Neural cell (in vitro differentiated cells): Measurements from ENCODE around the gene CRHBP. TPM values are rescaled to one million over a fixed set of nuclear protein-coding genes. Genes with fewer than 3 reads are reported as not detected.
"Not testable (repeated sequence)": the region's sequence is repeated elsewhere in the genome, so short reads cannot be mapped to it uniquely, and the experiment has no call there.

ENCODE experiments used
- H2AFZ ChIP-seq: fragments of 200-600, 300-800 bp; sonication (generic), shearing (Covaris generic); 2 replicates; pipeline ENCODE4 v1.6.0; 2014; ENCODE audit warnings: low read depth, mild to moderate bottlenecking, antibody characterized with exemption, low read length, moderate library complexity
- H3F3A ChIP-seq: fragments of 200-600 bp; shearing (Covaris generic); 2 replicates; pipeline ENCODE4 v1.6.1; 2016; ENCODE audit warnings: mild to moderate bottlenecking, moderate library complexity, mixed read lengths, antibody characterized with exemption, low read length; ENCODE audit not compliant: insufficient read depth, poor library complexity, severe bottlenecking
- H3K27ac ChIP-seq: fragments of 200-600, 300-800 bp; sonication (generic), shearing (Covaris generic); 2 replicates; pipeline ENCODE4 v1.5.1; 2014; ENCODE audit warnings: mild to moderate bottlenecking, low read length, moderate library complexity
- H3K27me3 ChIP-seq: fragments of 300-800, 200-600 bp; sonication (generic), shearing (Covaris generic); 2 replicates; pipeline ENCODE4 v1.6.0; 2014; ENCODE audit warnings: mild to moderate bottlenecking, low read depth, low read length, moderate library complexity; ENCODE audit not compliant: insufficient read depth
- H3K36me3 ChIP-seq: fragments of 300-800, 200-600 bp; sonication (generic), shearing (Covaris generic); 2 replicates; pipeline ENCODE4 v1.5.1; 2014; ENCODE audit warnings: mild to moderate bottlenecking, antibody characterized with exemption, low read length, moderate library complexity; ENCODE audit not compliant: insufficient read depth
- H3K4me2 ChIP-seq: fragments of 300-800, 200-600 bp; sonication (generic), shearing (Covaris generic); 2 replicates; pipeline ENCODE4 v1.6.0; 2014; ENCODE audit warnings: mild to moderate bottlenecking, low read length
- H3K4me3 ChIP-seq: fragments of 300-800, 200-600 bp; sonication (generic), shearing (Covaris generic); 2 replicates; pipeline ENCODE4 v1.5.1; 2014; ENCODE audit warnings: mild to moderate bottlenecking, low read length, moderate library complexity
- H3K79me2 ChIP-seq: fragments of 200-600 bp; shearing (Covaris generic); replicated peaks from 2 replicates; pipeline ENCODE4 v1.6.0; 2014; ENCODE audit warnings: mild to moderate bottlenecking, low read length, moderate library complexity; ENCODE audit not compliant: insufficient read depth
- H3K9ac ChIP-seq: fragments of 300-800, 200-600 bp; sonication (generic), shearing (Covaris generic); 2 replicates; pipeline ENCODE4 v1.6.1; 2016; ENCODE audit warnings: mild to moderate bottlenecking, low read length, mixed read lengths
- H3K9me2 ChIP-seq: fragments of 200-600 bp; shearing (Covaris generic); 2 replicates; pipeline ENCODE4 v1.6.1; 2016; ENCODE audit warnings: mild to moderate bottlenecking, low read length, mixed read lengths; ENCODE audit not compliant: insufficient read depth
- H3K9me3 ChIP-seq: fragments of 200-600, 300-800 bp; sonication (generic), shearing (Covaris generic); 2 replicates; pipeline ENCODE4 v1.6.1; 2016; ENCODE audit warnings: mild to moderate bottlenecking, mixed run types, low read length, moderate library complexity, mixed read lengths
- H4K20me1 ChIP-seq: fragments of 200-600 bp; shearing (Covaris generic); 2 replicates; pipeline ENCODE4 v1.6.1; 2016; ENCODE audit warnings: mild to moderate bottlenecking, mixed run types; ENCODE audit not compliant: insufficient read depth
- EP300 ChIP-seq: fragments of 450-650 bp; conservative IDR thresholded peaks from 2 replicates; pipeline ENCODE4 v1.6.1; 2014; ENCODE audit warnings: antibody characterized with exemption, mild to moderate bottlenecking, moderate library complexity; ENCODE audit not compliant: poor library complexity, severe bottlenecking
- EZH2 ChIP-seq: fragments of 200-600, 300-800 bp; shearing (Covaris generic), sonication (generic); IDR thresholded peaks from 2 replicates; pipeline ENCODE4 v1.6.1; 2014; ENCODE audit warnings: antibody characterized with exemption, low read length, borderline replicate concordance, mild to moderate bottlenecking; ENCODE audit not compliant: insufficient read depth, poor library complexity, severe bottlenecking
- MXI1 ChIP-seq: fragments of 450-650 bp; conservative IDR thresholded peaks from 2 replicates; pipeline ENCODE4 v1.6.1; 2014; ENCODE audit warnings: antibody characterized with exemption, mild to moderate bottlenecking; ENCODE audit not compliant: poor library complexity, severe bottlenecking
- POLR2AphosphoS5 ChIP-seq: IDR thresholded peaks from 2 replicates; pipeline ENCODE4 v1.6.1; 2012
- RAD21 ChIP-seq: fragments of 450-650 bp; conservative IDR thresholded peaks from 2 replicates; pipeline ENCODE4 v1.6.1; 2014; ENCODE audit warnings: antibody characterized with exemption, mild to moderate bottlenecking, moderate library complexity
- SMC3 ChIP-seq: fragments of 450-650 bp; conservative IDR thresholded peaks from 2 replicates; pipeline ENCODE4 v1.6.1; 2014; ENCODE audit warnings: antibody characterized with exemption, mild to moderate bottlenecking, moderate library complexity; ENCODE audit not compliant: poor library complexity
- TAF1 ChIP-seq: IDR thresholded peaks from 2 replicates; pipeline ENCODE4 v1.6.1; 2012; ENCODE audit warnings: low read depth
- polyA plus RNA-seq: library from polyadenylated mRNA; depleted of rRNA; stranded (reverse); fragments of >200 nt; gene quantifications from 2 replicates; pipeline ENCODE4 v1.2.3, GENCODE V29; 2014
- TF ChIP-seq, protein P1 (sequence below): IDR thresholded peaks from 2 replicates; pipeline ENCODE4 v1.6.1; 2012; ENCODE audit warnings: borderline replicate concordance
- TF ChIP-seq, protein P2 (sequence below): fragments of 450-650 bp; IDR thresholded peaks from 2 replicates; pipeline ENCODE4 v1.5.1; 2014; ENCODE audit warnings: antibody characterized with exemption, mild to moderate bottlenecking, moderate library complexity; ENCODE audit not compliant: poor library complexity, severe bottlenecking

The CRHBP gene
- polyA plus RNA-seq, 1 donor from 2014 or later, result not detected

DNA sequence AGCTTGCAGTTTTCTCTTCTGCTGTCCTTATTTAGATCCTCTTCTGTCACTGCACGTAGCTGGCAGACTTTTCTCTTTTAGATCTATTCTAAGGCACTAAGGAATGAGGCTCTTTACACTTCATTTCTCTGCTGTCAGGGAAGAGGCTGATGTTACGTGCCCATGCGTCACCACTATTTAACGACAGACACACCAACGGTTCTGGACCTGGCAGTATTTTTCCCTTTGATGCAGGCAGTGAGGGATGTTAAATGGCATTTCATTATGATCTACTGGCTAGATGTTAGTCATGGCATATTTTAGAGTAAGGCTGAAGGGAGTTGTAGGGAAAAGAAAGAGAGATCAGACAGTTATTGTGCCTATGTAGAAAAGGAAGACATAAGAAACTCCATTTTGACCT, 8.2 kb upstream of the CRHBP start:
- H3K36me3 ChIP-seq, result no peaks in the 10 kb centered on the region
- TF ChIP-seq EP300 (no peak), POLR2AphosphoS5 (no peak), SMC3 (no peak), EZH2 (no peak), RAD21 (no peak)
- H3K79me2 ChIP-seq, result no peaks in the 10 kb centered on the region
- no peak overlapping the region for H3K4me2 ChIP-seq
- H3K9me2 ChIP-seq, result no peaks in the 10 kb centered on the region
- no peak overlapping the region for H3K4me3 ChIP-seq
- H4K20me1 ChIP-seq, result no peaks in the 10 kb centered on the region
- H3K27me3 ChIP-seq, result no peaks in the 10 kb centered on the region
- no peak overlapping the region for H3K27ac ChIP-seq
- H3K9me3 ChIP-seq, result no peaks in the 10 kb centered on the region
- no peak overlapping the region for H3K9ac ChIP-seq
- no peaks in the 10 kb centered on the region for H3F3A ChIP-seq
- no peak overlapping the region for H2AFZ ChIP-seq

DNA sequence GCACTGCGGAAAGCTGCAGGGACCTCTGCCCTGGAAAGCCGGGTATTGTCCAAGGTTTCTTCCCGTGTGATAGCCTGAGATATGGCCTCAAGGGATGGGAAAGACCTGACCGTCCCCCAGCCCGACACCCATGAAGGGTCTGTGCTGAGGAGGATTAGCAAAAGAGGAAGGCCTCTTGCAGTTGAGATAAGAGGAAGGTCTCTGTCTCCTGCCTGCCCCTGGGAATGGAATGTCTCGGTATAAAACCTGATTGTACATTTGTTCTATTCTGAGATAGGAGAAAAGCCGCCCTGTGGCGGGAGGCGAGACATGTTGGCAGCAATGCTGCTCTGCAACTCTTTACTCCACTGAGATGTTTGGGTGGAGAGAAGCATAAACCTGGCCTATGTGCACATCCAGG, 7.6 kb upstream of the CRHBP start:
- not testable (repeated sequence) for H3K27ac ChIP-seq, H3K4me2 ChIP-seq, H3K9me2 ChIP-seq, H3F3A ChIP-seq, H3K79me2 ChIP-seq, H3K4me3 ChIP-seq, H3K9me3 ChIP-seq, H3K27me3 ChIP-seq, H4K20me1 ChIP-seq, H2AFZ ChIP-seq, H3K9ac ChIP-seq, H3K36me3 ChIP-seq

DNA sequence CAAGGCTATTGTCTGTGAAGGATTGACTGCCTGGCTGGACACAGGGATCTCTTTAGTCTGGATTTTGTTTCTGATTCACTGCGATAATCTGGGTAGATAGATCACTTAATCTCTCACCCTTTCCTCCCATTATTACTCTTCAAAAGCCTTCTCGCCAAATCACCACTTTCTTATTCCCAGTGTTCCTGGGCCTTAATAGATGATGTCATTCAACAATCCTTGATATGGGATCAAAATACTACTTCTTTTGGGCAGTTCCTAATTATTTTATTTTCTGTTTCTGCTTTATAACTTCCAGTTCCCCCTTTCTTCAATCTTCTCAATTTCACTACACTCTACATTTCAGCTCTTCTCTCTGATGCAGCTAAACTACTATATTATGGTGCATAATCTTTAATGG, 6.8 kb upstream of the CRHBP start:
- Histone ChIP-seq H3K9me3 (no peaks in the 10 kb centered on the region), H3K27me3 (no peaks in the 10 kb centered on the region), H3K9ac (no peak overlapping the region), H3K4me3 (no peak overlapping the region), H2AFZ (no peak overlapping the region), H3K36me3 (no peaks in the 10 kb centered on the region), H3K9me2 (no peaks in the 10 kb centered on the region), H3K27ac (no peak overlapping the region), H3F3A (no peaks in the 10 kb centered on the region), H3K79me2 (no peaks in the 10 kb centered on the region), H3K4me2 (no peak overlapping the region), H4K20me1 (no peaks in the 10 kb centered on the region)
- TF ChIP-seq MXI1 (no peak), EZH2 (no peak), SMC3 (no peak)

DNA sequence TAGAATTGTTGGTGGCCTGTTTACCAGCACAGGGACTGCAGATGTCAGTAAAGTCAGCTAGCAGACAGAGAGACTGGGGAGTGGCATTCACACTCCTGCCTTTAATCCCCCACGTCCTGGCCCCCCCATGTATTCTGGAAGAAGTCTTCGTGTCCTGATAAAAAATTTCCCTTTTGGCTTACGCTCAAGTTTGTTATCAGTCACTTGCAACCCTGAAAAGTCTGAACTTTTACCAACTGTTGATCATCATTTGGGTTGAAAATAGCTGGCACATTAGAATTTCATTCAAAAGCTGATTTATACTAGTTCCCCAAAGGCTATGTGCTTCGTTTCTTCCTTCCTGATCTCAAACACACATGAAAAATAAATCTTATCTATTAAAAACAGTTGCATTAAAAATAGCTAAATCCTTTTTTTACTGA, 5.8 kb upstream of the CRHBP start:
- TF ChIP-seq, protein P1, sequence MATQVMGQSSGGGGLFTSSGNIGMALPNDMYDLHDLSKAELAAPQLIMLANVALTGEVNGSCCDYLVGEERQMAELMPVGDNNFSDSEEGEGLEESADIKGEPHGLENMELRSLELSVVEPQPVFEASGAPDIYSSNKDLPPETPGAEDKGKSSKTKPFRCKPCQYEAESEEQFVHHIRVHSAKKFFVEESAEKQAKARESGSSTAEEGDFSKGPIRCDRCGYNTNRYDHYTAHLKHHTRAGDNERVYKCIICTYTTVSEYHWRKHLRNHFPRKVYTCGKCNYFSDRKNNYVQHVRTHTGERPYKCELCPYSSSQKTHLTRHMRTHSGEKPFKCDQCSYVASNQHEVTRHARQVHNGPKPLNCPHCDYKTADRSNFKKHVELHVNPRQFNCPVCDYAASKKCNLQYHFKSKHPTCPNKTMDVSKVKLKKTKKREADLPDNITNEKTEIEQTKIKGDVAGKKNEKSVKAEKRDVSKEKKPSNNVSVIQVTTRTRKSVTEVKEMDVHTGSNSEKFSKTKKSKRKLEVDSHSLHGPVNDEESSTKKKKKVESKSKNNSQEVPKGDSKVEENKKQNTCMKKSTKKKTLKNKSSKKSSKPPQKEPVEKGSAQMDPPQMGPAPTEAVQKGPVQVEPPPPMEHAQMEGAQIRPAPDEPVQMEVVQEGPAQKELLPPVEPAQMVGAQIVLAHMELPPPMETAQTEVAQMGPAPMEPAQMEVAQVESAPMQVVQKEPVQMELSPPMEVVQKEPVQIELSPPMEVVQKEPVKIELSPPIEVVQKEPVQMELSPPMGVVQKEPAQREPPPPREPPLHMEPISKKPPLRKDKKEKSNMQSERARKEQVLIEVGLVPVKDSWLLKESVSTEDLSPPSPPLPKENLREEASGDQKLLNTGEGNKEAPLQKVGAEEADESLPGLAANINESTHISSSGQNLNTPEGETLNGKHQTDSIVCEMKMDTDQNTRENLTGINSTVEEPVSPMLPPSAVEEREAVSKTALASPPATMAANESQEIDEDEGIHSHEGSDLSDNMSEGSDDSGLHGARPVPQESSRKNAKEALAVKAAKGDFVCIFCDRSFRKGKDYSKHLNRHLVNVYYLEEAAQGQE, result no peak
- TF ChIP-seq, protein P2, sequence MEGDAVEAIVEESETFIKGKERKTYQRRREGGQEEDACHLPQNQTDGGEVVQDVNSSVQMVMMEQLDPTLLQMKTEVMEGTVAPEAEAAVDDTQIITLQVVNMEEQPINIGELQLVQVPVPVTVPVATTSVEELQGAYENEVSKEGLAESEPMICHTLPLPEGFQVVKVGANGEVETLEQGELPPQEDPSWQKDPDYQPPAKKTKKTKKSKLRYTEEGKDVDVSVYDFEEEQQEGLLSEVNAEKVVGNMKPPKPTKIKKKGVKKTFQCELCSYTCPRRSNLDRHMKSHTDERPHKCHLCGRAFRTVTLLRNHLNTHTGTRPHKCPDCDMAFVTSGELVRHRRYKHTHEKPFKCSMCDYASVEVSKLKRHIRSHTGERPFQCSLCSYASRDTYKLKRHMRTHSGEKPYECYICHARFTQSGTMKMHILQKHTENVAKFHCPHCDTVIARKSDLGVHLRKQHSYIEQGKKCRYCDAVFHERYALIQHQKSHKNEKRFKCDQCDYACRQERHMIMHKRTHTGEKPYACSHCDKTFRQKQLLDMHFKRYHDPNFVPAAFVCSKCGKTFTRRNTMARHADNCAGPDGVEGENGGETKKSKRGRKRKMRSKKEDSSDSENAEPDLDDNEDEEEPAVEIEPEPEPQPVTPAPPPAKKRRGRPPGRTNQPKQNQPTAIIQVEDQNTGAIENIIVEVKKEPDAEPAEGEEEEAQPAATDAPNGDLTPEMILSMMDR, result no peak
- TF ChIP-seq POLR2AphosphoS5, result no peak
- TF ChIP-seq MXI1, result no peak
- TF ChIP-seq RAD21, result no peak
- no peak for TF ChIP-seq SMC3
- TF ChIP-seq TAF1, result no peak
- TF ChIP-seq EP300, result no peak
- TF ChIP-seq EZH2, result no peak
- Histone ChIP-seq H3K79me2 (no peaks in the 10 kb centered on the region), H3K27ac (no peak overlapping the region), H4K20me1 (no peaks in the 10 kb centered on the region), H3K9me3 (no peaks in the 10 kb centered on the region), H3K9ac (no peak overlapping the region), H3K36me3 (no peaks in the 10 kb centered on the region), H2AFZ (no peak overlapping the region), H3K4me2 (no peak overlapping the region), H3K4me3 (no peak overlapping the region), H3F3A (no peaks in the 10 kb centered on the region), H3K27me3 (peaks cover 6% of the 10 kb centered on the region), H3K9me2 (no peaks in the 10 kb centered on the region)
